Testis (tissue), 3 donors: ENCODE results near the gene KCNK18. TPM values are rescaled to one million over a fixed set of nuclear protein-coding genes. Genes with fewer than 3 reads are reported as not detected.

Experiments used
- DNase-seq: peaks from one replicate; pipeline ENCODE4 v3.0.0-alpha.2; 2019
- H3K27ac ChIP-seq, 2 donors: fragments of 200-600 bp; sonication (generic); one replicate each; pipeline ENCODE4 v1.5.1; 2019
- H3K27me3 ChIP-seq: fragments of 200-600 bp; sonication (generic); one replicate; pipeline ENCODE4 v1.5.1; 2019
- H3K36me3 ChIP-seq: fragments of 200-600 bp; sonication (generic); one replicate; pipeline ENCODE4 v1.5.1; 2017; ENCODE audit warnings: low read depth; ENCODE audit errors: missing control alignments
- H3K4me1 ChIP-seq: fragments of 200-600 bp; sonication (generic); one replicate; pipeline ENCODE4 v1.5.1; 2019
- H3K4me3 ChIP-seq, 2 donors: fragments of 200-600 bp; sonication (generic); one replicate each; pipeline ENCODE4 v1.5.1; 2017 to 2019
- H3K9me3 ChIP-seq: fragments of 200-600 bp; sonication (generic); one replicate; pipeline ENCODE4 v1.5.1; 2017
- POLR2A ChIP-seq: fragments of 450-650 bp; IDR thresholded peaks from one replicate; pipeline ENCODE4 v1.6.1; 2017; ENCODE audit warnings: antibody characterized with exemption, mild to moderate bottlenecking, moderate library complexity
- WGBS, 2 donors: methylation state at CpG; one replicate each; pipeline ENCODE4 v1.1.5; 2018; 5-methylcytosine and 5-hydroxymethylcytosine counted together
- intact Hi-C: fragments of 100-400 bp; cut with DNase I; formaldehyde crosslinking; loops from one replicate; pipeline ENCODE4 v1.15.1; 2023; ENCODE audit warnings: low total_unique reads
- polyA plus RNA-seq: library from polyadenylated mRNA; stranded (reverse); fragments of 350-450 nt; fragmentation: Illumina TruSeq; extraction: RNeasy Lipid Tissue Mini Kit (QIAGEN cat#74804); gene quantifications from one replicate; pipeline ENCODE4 v1.2.3, GENCODE V29; 2014; ENCODE audit warnings: low read depth, low replicate concordance; ENCODE audit not compliant: insufficient read depth
- total RNA-seq, 2 donors: library from RNA; depleted of rRNA; stranded (reverse); fragments of >200 nt; gene quantifications; one replicate each; pipeline ENCODE4 v1.2.3, GENCODE V29; 2016
- TF ChIP-seq, protein P1 (sequence below), 3 experiments: fragments of 450-650 bp in 2 of 3; fragments of 200-600 bp in 1 of 3; sonication (generic) in 1 of 3; IDR thresholded peaks; one replicate each; pipeline ENCODE4 v1.5.1; 2016 to 2019; ENCODE audit warnings: antibody characterized with exemption in 3 of 3, mild to moderate bottlenecking in 2 of 3, moderate library complexity in 1 of 3

The KCNK18 gene
- total and polyA plus RNA-seq, 3 donors from 2014 or later: 0.66 TPM; not detected in 2

DNA sequence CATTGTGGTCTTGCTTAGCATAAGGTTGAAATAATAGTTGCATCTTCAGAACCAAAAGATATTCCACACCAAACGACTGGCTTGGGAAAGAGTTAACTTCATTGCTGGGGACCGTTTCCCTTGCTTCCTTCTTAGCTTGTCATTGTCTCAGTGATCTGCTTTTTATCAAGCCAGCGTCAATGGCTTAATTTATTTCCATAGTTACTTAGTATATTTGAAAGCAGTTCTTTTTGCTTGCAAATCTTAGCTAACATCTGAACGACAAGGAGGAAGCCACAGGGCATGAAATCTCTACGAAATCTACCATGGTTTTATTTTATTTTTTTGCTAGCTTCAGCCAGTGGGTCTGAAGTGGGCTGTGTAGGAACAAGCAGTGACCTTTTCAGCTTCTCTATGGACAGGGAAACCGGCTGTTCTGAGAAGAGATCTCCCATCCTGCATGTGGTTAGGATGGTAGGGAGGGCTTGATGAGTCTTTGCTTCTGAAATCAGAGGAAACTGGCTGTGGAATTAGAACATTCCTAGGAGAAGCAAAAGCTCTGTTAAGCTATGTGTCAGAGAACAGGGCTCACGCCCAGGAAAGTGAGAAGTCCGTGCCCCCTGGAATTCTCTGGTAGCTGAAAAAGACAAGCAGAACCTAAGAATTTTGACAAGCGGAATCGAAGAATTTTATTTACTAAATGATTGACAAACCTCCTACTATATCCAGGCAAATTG, 51.6 kb downstream of the KCNK18 start:
- 54 to 61% methylated on average over 10 of the region's 10 CpGs for WGBS, 2 donors
- Histone ChIP-seq H3K27ac (no peak overlapping the region), H3K36me3 (no peaks in the 10 kb centered on the region), H3K4me3 (no peak overlapping the region), H3K9me3 (no peaks in the 10 kb centered on the region), H3K27me3 (no peaks in the 10 kb centered on the region), H3K4me1 (no peaks in the 10 kb centered on the region)
- intact Hi-C loops: no loop called here
- no peak for DNase-seq
- TF ChIP-seq, protein P1, sequence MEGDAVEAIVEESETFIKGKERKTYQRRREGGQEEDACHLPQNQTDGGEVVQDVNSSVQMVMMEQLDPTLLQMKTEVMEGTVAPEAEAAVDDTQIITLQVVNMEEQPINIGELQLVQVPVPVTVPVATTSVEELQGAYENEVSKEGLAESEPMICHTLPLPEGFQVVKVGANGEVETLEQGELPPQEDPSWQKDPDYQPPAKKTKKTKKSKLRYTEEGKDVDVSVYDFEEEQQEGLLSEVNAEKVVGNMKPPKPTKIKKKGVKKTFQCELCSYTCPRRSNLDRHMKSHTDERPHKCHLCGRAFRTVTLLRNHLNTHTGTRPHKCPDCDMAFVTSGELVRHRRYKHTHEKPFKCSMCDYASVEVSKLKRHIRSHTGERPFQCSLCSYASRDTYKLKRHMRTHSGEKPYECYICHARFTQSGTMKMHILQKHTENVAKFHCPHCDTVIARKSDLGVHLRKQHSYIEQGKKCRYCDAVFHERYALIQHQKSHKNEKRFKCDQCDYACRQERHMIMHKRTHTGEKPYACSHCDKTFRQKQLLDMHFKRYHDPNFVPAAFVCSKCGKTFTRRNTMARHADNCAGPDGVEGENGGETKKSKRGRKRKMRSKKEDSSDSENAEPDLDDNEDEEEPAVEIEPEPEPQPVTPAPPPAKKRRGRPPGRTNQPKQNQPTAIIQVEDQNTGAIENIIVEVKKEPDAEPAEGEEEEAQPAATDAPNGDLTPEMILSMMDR (IDR thresholded peaks at IDR 0.05): no peak
- TF ChIP-seq POLR2A: no peak

DNA sequence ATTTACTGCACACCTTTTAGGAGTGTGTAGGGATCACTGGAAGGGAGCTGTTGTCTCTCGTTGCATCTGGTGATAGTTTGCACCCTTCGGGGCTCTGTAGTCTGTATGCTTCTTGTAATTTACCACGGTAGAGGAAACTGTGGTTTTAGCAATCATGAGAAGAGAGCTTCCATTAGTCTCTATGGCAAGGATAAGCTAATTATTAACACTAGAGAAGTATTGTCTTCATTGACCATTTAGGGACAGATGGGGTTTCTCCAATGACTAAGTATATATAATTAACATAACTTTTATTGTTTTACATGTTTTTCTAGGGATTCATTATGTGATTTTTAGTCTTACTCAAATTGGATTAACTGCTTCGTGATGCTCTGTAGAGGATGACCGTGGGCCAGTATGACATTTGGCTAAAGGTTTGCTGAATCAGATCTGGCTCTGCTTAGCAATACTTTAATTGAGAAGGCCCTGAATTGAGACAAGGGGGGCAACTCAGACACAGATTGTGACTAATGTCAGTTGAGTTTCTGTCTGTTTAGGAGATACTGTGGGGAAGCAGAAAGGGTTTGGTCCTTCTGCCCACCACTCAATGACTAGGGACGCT, 52.3 kb downstream of the KCNK18 start:
- no peaks in the 10 kb centered on the region for H3K9me3 ChIP-seq
- H3K27ac ChIP-seq: no peak overlapping the region
- no peak for TF ChIP-seq POLR2A
- TF ChIP-seq, protein P1 (IDR thresholded peaks at IDR 0.05): no peak
- WGBS, 2 donors: 76 to 89% methylated on average over 6 of the region's 6 CpGs
- peaks cover 1% of the 10 kb centered on the region for H3K4me1 ChIP-seq
- no peak overlapping the region for H3K4me3 ChIP-seq
- no peaks in the 10 kb centered on the region for H3K36me3 ChIP-seq
- no peaks in the 10 kb centered on the region for H3K27me3 ChIP-seq
- no peak for DNase-seq
- intact Hi-C loops: no loop called here

DNA sequence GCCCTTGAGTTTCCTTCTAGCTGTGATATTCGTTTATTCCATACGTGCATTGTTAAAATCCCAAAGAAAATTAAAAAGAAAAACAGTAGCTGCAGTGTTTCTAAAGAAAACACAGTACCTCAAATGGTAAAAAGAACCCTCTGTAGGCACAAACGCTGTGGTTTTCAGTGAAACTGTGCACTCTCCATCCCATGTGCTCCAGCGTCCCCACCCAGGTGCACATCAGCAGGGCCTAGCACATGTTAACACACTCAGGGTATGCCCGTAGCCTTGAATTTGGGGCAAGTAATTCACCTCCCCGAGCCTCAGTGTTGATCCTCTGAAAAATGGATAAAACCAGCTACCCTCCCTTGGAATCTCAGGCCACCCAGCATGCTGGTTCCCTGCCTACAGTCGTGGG, 53.1 kb downstream of the KCNK18 start:
- DNase-seq: no peak
- WGBS, 2 donors: 61 to 63% methylated on average over 7 of the region's 7 CpGs
- intact Hi-C loops: no loop called here

DNA sequence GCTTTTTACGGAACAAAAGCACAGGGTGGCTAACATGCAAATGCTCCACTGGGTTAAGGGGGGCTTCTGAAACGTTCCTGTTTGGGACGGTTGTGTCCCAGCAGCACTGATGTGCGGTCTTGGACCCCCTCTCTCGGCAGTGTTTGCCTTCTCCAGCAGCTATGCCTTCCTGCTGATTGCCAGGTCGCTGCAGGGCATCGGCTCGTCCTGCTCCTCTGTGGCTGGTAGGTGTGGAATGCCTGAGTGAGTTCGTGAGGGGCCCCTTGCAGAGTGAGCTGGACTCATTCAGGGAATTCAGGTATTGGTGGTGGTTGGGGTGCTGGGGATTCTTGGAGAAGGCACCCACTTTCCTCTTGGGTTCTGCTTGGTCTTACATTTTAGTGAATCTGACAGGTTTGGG, 56.6 kb downstream of the KCNK18 start:
- Histone ChIP-seq H3K36me3 (no peaks in the 10 kb centered on the region), H3K9me3 (no peaks in the 10 kb centered on the region), H3K4me3 (no peak overlapping the region), H3K27ac (no peak overlapping the region), H3K27me3 (no peaks in the 10 kb centered on the region), H3K4me1 (peaks cover 4% of the 10 kb centered on the region)
- DNase-seq: no peak
- intact Hi-C loops: no loop called here
- no peak for TF ChIP-seq POLR2A
- TF ChIP-seq, protein P1 (IDR thresholded peaks at IDR 0.05): no peak
- WGBS, 2 donors: 80 to 82% methylated on average over 5 to 9 of the region's 9 CpGs

More for the DNA sequence above, 53.1 kb downstream of the KCNK18 start:
- Histone ChIP-seq H3K27me3 (no peaks in the 10 kb centered on the region), H3K9me3 (no peaks in the 10 kb centered on the region), H3K27ac (no peak overlapping the region), H3K36me3 (no peaks in the 10 kb centered on the region), H3K4me3 (no peak overlapping the region), H3K4me1 (peaks cover 4% of the 10 kb centered on the region)
- TF ChIP-seq, protein P1 (IDR thresholded peaks at IDR 0.05): no peak
- no peak for TF ChIP-seq POLR2A
